K562 (cell line): ENCODE results near the gene RNU1-2. TPM values are rescaled to one million over a fixed set of nuclear protein-coding genes. Genes with fewer than 3 reads are reported as not detected.
"Not testable (repeated sequence)": the region's sequence is repeated elsewhere in the genome, so short reads cannot be mapped to it uniquely, and the experiment has no call there.

Experiments
- ATAC-seq: fragments of 200-7000 bp; cut with Tn5 transposase; 3 replicates; pipeline ENCODE4 v1.9.1; 2020; ENCODE audit warnings: moderate library complexity
- BruUV-seq: library from RNA; stranded (reverse); fragments of 400-500 nt; replicated peaks from 2 replicates; lab custom pipeline; 2021; lab: Mats Ljungman, UMichigan
- CTCF ChIA-PET: fragments of 300-600 bp; formaldehyde crosslinking; extraction: SDS; loops from one replicate; lab custom pipeline; 2021; ENCODE audit warnings: low intra/inter-chr PET ratio; lab: Yijun Ruan, JAX
- POLR2A ChIA-PET: fragments of 300-600, 350-650 bp; sonication (Branson Sonifier 250); formaldehyde crosslinking; extraction: SDS; loops from one replicate; lab custom pipeline; 2021; ENCODE audit warnings: antibody characterized with exemption, inconsistent platforms; lab: Yijun Ruan, JAX
- DNase-seq, 4 experiments: peaks; one replicate each; pipeline versions ENCODE4 v3.0.0 to v3.0.0-alpha.2; 2011 to 2018; ENCODE audit warnings: low spot score in 3 of 4, mixed read lengths in 3 of 4; ENCODE audit errors: extremely low read depth in 1 of 4
- FAIRE-seq: peaks from 2 replicates; lab custom pipeline; 2011; peaks lifted over from hg19 to GRCh38; lab: Jason Lieb, UNC
- H2AFZ ChIP-seq: 2 replicates; pipeline ENCODE4 v1.6.0; 2011; ENCODE audit warnings: low read depth, low read length, control low read depth, inconsistent platforms
- H3K27ac ChIP-seq: fragments of 200-600 bp; 3 replicates; pipeline ENCODE4 v1.8.0; 2011; ENCODE audit warnings: low read depth, mild to moderate bottlenecking, control low read depth, inconsistent platforms, low read length, moderate library complexity, mixed read lengths; ENCODE audit errors: extremely low read depth
- H3K27me3 ChIP-seq, 2 experiments: fragments of 300-600 bp in 1 of 2; 2 replicates in 1 of 2; 3 replicates in 1 of 2; pipeline versions ENCODE4 v1.6.0 to v1.8.0; 2011; ENCODE audit warnings: inconsistent platforms in 2 of 2, low read length in 2 of 2, mild to moderate bottlenecking in 1 of 2, mixed read lengths in 1 of 2, moderate library complexity in 1 of 2; ENCODE audit not compliant: control insufficient read depth in 2 of 2, insufficient read depth in 2 of 2
- H3K36me3 ChIP-seq: fragments of 300-600 bp; 3 replicates; pipeline ENCODE4 v1.8.0; 2011; ENCODE audit warnings: mild to moderate bottlenecking, low read length, inconsistent platforms; ENCODE audit not compliant: control insufficient read depth, insufficient read depth
- H3K4me1 ChIP-seq, 2 experiments: fragments of 200-600 bp in 1 of 2; replicated peaks in 1 of 2; 2 replicates in 1 of 2; 3 replicates in 1 of 2; pipeline versions ENCODE4 v1.5.1 to v1.8.0; 2011; ENCODE audit warnings: inconsistent platforms in 2 of 2, low read length in 2 of 2, mild to moderate bottlenecking in 1 of 2, mixed read lengths in 1 of 2, moderate library complexity in 1 of 2; ENCODE audit not compliant: control insufficient read depth in 2 of 2, insufficient read depth in 2 of 2
- H3K4me2 ChIP-seq: 2 replicates; pipeline ENCODE4 v1.6.1; 2011; ENCODE audit warnings: low read length, control low read depth, inconsistent platforms, mixed read lengths; ENCODE audit not compliant: insufficient read depth
- H3K4me3 ChIP-seq: fragments of 200-600 bp; sonication (generic), shearing (Covaris generic); 2 replicates; pipeline ENCODE4 v1.5.1; 2016; ENCODE audit warnings: control low read depth, inconsistent platforms
- H3K79me2 ChIP-seq: fragments of 200-600 bp; 3 replicates; pipeline ENCODE4 v1.8.0; 2011; ENCODE audit warnings: low read length, inconsistent platforms; ENCODE audit not compliant: control insufficient read depth, insufficient read depth
- H3K9ac ChIP-seq, 2 experiments: 2 replicates each; pipeline versions ENCODE4 v1.6.0 to v1.6.1; 2011; ENCODE audit warnings: low read depth in 2 of 2, low read length in 2 of 2, control low read depth in 1 of 2, inconsistent platforms in 1 of 2, mild to moderate bottlenecking in 1 of 2, mixed read lengths in 1 of 2; ENCODE audit not compliant: insufficient read depth in 1 of 2
- H3K9me1 ChIP-seq: one replicate; pipeline ENCODE4 v1.6.0; 2011; ENCODE audit warnings: inconsistent platforms, mild to moderate bottlenecking, low read length, moderate library complexity; ENCODE audit not compliant: control insufficient read depth, insufficient read depth
- H3K9me3 ChIP-seq: replicated peaks from 2 replicates; pipeline ENCODE4 v1.5.1; 2011; ENCODE audit warnings: low read depth, low read length, inconsistent platforms; ENCODE audit not compliant: control insufficient read depth, insufficient read depth
- H4K20me1 ChIP-seq: replicated peaks from 2 replicates; pipeline ENCODE4 v1.6.1; 2011; ENCODE audit warnings: low read length, inconsistent platforms, mixed read lengths; ENCODE audit not compliant: control insufficient read depth, insufficient read depth
- WGBS: fragments of 100-300 bp; shearing (Covaris generic); methylation state at CpG from one replicate; pipeline ENCODE4 v1.1.6; 2016; ENCODE audit warnings: low coverage, mixed read lengths; ENCODE audit not compliant: insufficient coverage; ENCODE audit errors: missing lambda C conversion rate; 5-methylcytosine and 5-hydroxymethylcytosine counted together
- in situ Hi-C: fragments of 300-500 bp; cut with MboI; formaldehyde crosslinking; loops from 4 replicates; pipeline ENCODE4 v1.15.0; 2018; ENCODE audit warnings: inconsistent platforms, mixed read lengths
- intact Hi-C: fragments of 100-400 bp; cut with micrococcal nuclease; formaldehyde crosslinking; loops from 2 replicates; pipeline ENCODE4 v1.14.2; 2022
- polyA plus RNA-seq, 8 experiments: library from polyadenylated mRNA; depleted of rRNA in 4 of 8; stranded (reverse) in 5 of 8; unstranded in 3 of 8; fragments of >200 nt; fragmentation: Nextera tagmentation in 2 of 8; fragmentation: Illumina TruSeq in 1 of 8; extraction: Ambion mirVana in 2 of 8; extraction: Trizol in 1 of 8; gene quantifications; 2 replicates each; pipeline versions ENCODE4 v1.2.1 to v1.2.3, GENCODE V29; 2011 to 2014; ENCODE audit warnings: inconsistent platforms in 1 of 8, missing spikeins in 1 of 8
- total RNA-seq, 7 experiments: library from RNA; depleted of rRNA in 6 of 7; stranded (reverse); fragments of >200 nt in 6 of 7; fragmentation: Illumina TruSeq in 2 of 7; extraction: Trizol in 2 of 7; gene quantifications; 2 replicates each; pipeline versions ENCODE4 v1.2.1 to v1.2.3, GENCODE V29; 2011 to 2021; ENCODE audit warnings: low replicate concordance in 1 of 7
- TF ChIP-seq, protein P1 (sequence below): sonication (generic); formaldehyde crosslinking; IDR thresholded peaks from 2 replicates; pipeline ENCODE4 v1.8.1; 2023; ENCODE audit warnings: mild to moderate bottlenecking, missing genetic modification reagents

RNU1-2 gene
- total and polyA plus RNA-seq, 9 of the 15 experiments (the other 6 are each of a cell fraction or from before 2014, with no cell fraction given), result under 0.01 to 32,823 (median 2,538) TPM; not detected in 4

DNA sequence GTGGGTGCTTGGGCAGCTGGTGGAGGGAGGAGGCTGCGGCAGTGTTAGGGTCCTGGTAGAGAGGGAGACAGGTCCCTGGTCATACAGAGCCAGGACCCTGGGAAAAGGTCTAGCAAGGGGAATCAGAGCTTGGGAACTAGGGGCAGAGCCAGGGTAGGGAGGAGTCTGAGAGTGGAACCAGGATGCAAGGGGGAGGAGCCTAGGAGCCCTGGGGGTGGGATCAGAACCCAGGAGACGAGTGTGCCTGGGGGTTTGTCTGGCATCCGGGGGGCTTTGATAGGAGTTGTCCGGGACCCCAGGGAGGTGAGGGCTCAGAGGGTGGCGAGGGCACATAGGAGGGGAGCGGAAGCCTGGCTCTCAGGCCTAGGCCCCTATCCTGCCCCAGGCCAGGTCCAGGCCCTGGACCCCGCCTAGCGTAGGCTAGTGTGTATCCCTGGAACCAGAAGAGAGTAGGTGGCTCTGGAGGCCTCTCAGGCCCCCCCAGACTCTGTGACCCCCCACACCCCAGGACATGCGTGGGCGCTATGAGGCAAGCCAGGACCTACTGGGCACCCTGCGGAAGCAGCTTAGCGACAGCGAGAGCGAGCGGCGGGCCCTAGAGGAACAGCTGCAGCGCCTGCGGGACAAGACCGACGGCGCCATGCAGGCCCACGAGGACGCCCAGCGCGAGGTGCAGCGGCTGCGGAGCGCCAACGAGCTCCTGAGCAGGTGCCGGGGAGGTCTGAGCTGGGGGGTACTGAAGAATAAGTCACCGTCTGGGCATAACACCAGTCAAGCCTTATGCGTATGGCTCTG is 43.8 kb downstream of the RNU1-2 start:
- H3K4me2 ChIP-seq, H3K27me3 ChIP-seq, H3K27ac ChIP-seq, H3K9ac ChIP-seq, H2AFZ ChIP-seq, intact Hi-C loops, FAIRE-seq, H3K4me3 ChIP-seq, H3K9me1 ChIP-seq, H3K36me3 ChIP-seq, H3K79me2 ChIP-seq, in situ Hi-C loops, H3K9me3 ChIP-seq, H4K20me1 ChIP-seq, DNase-seq, CTCF ChIA-PET, BruUV-seq: not testable (repeated sequence)
- TF ChIP-seq, protein P1, sequence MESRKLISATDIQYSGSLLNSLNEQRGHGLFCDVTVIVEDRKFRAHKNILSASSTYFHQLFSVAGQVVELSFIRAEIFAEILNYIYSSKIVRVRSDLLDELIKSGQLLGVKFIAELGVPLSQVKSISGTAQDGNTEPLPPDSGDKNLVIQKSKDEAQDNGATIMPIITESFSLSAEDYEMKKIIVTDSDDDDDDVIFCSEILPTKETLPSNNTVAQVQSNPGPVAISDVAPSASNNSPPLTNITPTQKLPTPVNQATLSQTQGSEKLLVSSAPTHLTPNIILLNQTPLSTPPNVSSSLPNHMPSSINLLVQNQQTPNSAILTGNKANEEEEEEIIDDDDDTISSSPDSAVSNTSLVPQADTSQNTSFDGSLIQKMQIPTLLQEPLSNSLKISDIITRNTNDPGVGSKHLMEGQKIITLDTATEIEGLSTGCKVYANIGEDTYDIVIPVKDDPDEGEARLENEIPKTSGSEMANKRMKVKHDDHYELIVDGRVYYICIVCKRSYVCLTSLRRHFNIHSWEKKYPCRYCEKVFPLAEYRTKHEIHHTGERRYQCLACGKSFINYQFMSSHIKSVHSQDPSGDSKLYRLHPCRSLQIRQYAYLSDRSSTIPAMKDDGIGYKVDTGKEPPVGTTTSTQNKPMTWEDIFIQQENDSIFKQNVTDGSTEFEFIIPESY, result peak; percentile 55; the same call in 1 of the 2 replicates
- peaks cover 0 to 27% of the 10 kb centered on the region in 2 experiments; a peak in 2 of 5 replicates for H3K4me1 ChIP-seq
- POLR2A ChIA-PET, result interaction anchor here (0.6 to 1.4 kb wide), 7 partner anchors 9 to 826 kb away, joined by 3 to 4 read pairs (median 3); no protein-coding TSS in a partner anchor
- WGBS, result 96% methylated on average over 21 of the region's 32 CpGs
- peak; percentile 79 for ATAC-seq
